Loucy (cell line): ENCODE data around the gene TBX15.

Experiments
- H2AFZ ChIP-seq: fragments of 200-600 bp; sonication (generic); 2 replicates; pipeline ENCODE4 v1.6.0; 2016; ENCODE audit warnings: antibody characterized with exemption, mild to moderate bottlenecking, low read length, moderate library complexity
- H3F3A ChIP-seq: fragments of 200-600 bp; 2 replicates; pipeline ENCODE4 v1.6.0; 2016; ENCODE audit warnings: antibody characterized with exemption, low read depth, mild to moderate bottlenecking
- H3K27me3 ChIP-seq: fragments of 200-600 bp; sonication (generic); 2 replicates; pipeline ENCODE4 v1.6.1; 2014; ENCODE audit warnings: low read length, mild to moderate bottlenecking; ENCODE audit not compliant: insufficient read depth, poor library complexity, severe bottlenecking
- H3K36me3 ChIP-seq: fragments of 200-600 bp; sonication (generic); 2 replicates; pipeline ENCODE4 v1.6.1; 2016; ENCODE audit warnings: low read length; ENCODE audit not compliant: insufficient read depth
- H3K4me1 ChIP-seq: fragments of 200-600 bp; sonication (generic); 2 replicates; pipeline ENCODE4 v1.5.1; 2014; ENCODE audit warnings: low read length, mild to moderate bottlenecking; ENCODE audit not compliant: insufficient read depth, poor library complexity, severe bottlenecking
- H3K4me2 ChIP-seq: fragments of 200-600 bp; sonication (generic); 2 replicates; pipeline ENCODE4 v1.6.0; 2014; ENCODE audit warnings: antibody characterized with exemption, low read length, low read depth, mild to moderate bottlenecking; ENCODE audit not compliant: poor library complexity, severe bottlenecking
- H3K4me3 ChIP-seq: fragments of 200-600 bp; sonication (generic); 2 replicates; pipeline ENCODE4 v1.5.1; 2014; ENCODE audit warnings: low read length, mild to moderate bottlenecking, mixed read lengths; ENCODE audit not compliant: poor library complexity, severe bottlenecking
- H3K79me2 ChIP-seq: fragments of 200-600 bp; sonication (generic); 2 replicates; pipeline ENCODE4 v1.6.1; 2014; ENCODE audit warnings: low read length; ENCODE audit not compliant: insufficient read depth
- H3K9ac ChIP-seq: fragments of 200-600 bp; sonication (generic); 2 replicates; pipeline ENCODE4 v1.6.0; 2014; ENCODE audit warnings: mild to moderate bottlenecking, low read depth, low read length, moderate library complexity; ENCODE audit not compliant: poor library complexity, severe bottlenecking
- H3K9me2 ChIP-seq: fragments of 200-600 bp; sonication (generic); replicated peaks from 2 replicates; pipeline ENCODE4 v1.6.1; 2016; ENCODE audit warnings: low read depth, low read length, mixed read lengths
- H3K9me3 ChIP-seq: fragments of 200-600 bp; sonication (generic); 2 replicates; pipeline ENCODE4 v1.6.1; 2014; ENCODE audit warnings: mild to moderate bottlenecking, antibody characterized with exemption, low read length, low read depth; ENCODE audit not compliant: insufficient read depth
- H4K20me1 ChIP-seq: fragments of 200-600 bp; sonication (generic); 2 replicates; pipeline ENCODE4 v1.6.0; 2014; ENCODE audit warnings: antibody characterized with exemption, low read length, mild to moderate bottlenecking; ENCODE audit not compliant: insufficient read depth, poor library complexity, severe bottlenecking
- CTCF ChIP-seq: fragments of 200-600 bp; sonication (generic); conservative IDR thresholded peaks from 2 replicates; pipeline ENCODE4 v1.5.1; 2014; ENCODE audit warnings: mild to moderate bottlenecking, antibody characterized with exemption, low read length
- EZH2phosphoT487 ChIP-seq: fragments of 200-600 bp; IDR thresholded peaks from 2 replicates; pipeline ENCODE4 v1.6.1; 2018; ENCODE audit warnings: antibody characterized with exemption, mild to moderate bottlenecking, moderate library complexity, borderline replicate concordance

The TBX15 gene

DNA sequence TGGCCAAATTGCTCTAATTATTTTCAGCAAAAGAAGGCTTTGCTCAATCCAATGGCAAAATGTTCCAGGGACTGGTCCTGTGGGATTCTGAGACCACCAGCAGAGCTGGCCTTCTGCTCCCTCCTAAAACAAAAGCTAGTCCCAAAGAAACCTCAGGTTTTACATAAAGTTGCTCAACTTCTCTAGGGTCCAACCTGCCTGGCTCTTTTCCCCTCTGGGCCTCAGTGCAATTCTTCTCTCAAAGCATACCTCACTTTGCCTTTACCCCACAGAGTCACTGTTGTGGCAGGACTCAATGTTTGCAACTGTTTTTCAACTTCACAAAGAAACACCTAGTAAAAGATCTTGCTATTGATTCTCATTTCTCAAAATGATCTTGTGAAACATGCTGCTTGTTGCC, 39.8 kb downstream of the TBX15 start:
- Histone ChIP-seq H3F3A (no peaks in the 10 kb centered on the region), H3K9ac (no peak overlapping the region)

GRCh38 chr1:118947790-118948189, 40.4 kb downstream of the TBX15 start:
- Histone ChIP-seq H3F3A (no peaks in the 10 kb centered on the region), H3K9me3 (no peaks in the 10 kb centered on the region), H3K4me1 (no peaks in the 10 kb centered on the region)

More for the DNA sequence above, 39.8 kb downstream of the TBX15 start:
- no peak overlapping the region for H2AFZ ChIP-seq
- no peaks in the 10 kb centered on the region for H3K79me2 ChIP-seq
- no peaks in the 10 kb centered on the region for H4K20me1 ChIP-seq
- H3K27me3 ChIP-seq, result no peaks in the 10 kb centered on the region
- H3K4me2 ChIP-seq, result no peak overlapping the region
- no peak for TF ChIP-seq CTCF
- TF ChIP-seq EZH2phosphoT487, result no peak
- no peak overlapping the region for H3K4me3 ChIP-seq
- no peaks in the 10 kb centered on the region for H3K9me3 ChIP-seq
- H3K4me1 ChIP-seq, result no peaks in the 10 kb centered on the region
- H3K36me3 ChIP-seq, result no peaks in the 10 kb centered on the region
- no peaks in the 10 kb centered on the region for H3K9me2 ChIP-seq

GRCh38 chr1:118947003-118947765, 41.0 kb downstream of the TBX15 start:
- Histone ChIP-seq H3K9me3 (no peaks in the 10 kb centered on the region), H3K9ac (no peak overlapping the region), H3K36me3 (no peaks in the 10 kb centered on the region), H3K27me3 (no peaks in the 10 kb centered on the region), H3F3A (no peaks in the 10 kb centered on the region), H3K79me2 (no peaks in the 10 kb centered on the region), H3K4me3 (no peak overlapping the region), H3K9me2 (no peaks in the 10 kb centered on the region), H2AFZ (no peak overlapping the region), H3K4me1 (no peaks in the 10 kb centered on the region), H3K4me2 (no peak overlapping the region), H4K20me1 (no peaks in the 10 kb centered on the region)
- TF ChIP-seq EZH2phosphoT487 (no peak), CTCF (no peak)

More at GRCh38 chr1:118947790-118948189, 40.4 kb downstream of the TBX15 start:
- H3K9ac ChIP-seq, result no peak overlapping the region
- TF ChIP-seq CTCF (no peak), EZH2phosphoT487 (no peak)
- no peak overlapping the region for H2AFZ ChIP-seq
- H3K79me2 ChIP-seq, result no peaks in the 10 kb centered on the region
- H3K36me3 ChIP-seq, result no peaks in the 10 kb centered on the region
- no peak overlapping the region for H3K4me2 ChIP-seq
- no peaks in the 10 kb centered on the region for H3K9me2 ChIP-seq
- no peaks in the 10 kb centered on the region for H4K20me1 ChIP-seq
- H3K4me3 ChIP-seq, result no peak overlapping the region
- no peaks in the 10 kb centered on the region for H3K27me3 ChIP-seq
